Measurements from ENCODE around the gene SORBS1. TPM values are rescaled to one million over a fixed set of nuclear protein-coding genes. Genes with fewer than 3 reads are reported as not detected.

Gene SORBS1
- polyA plus RNA-seq, 1 experiment: 0.40 TPM

DNA sequence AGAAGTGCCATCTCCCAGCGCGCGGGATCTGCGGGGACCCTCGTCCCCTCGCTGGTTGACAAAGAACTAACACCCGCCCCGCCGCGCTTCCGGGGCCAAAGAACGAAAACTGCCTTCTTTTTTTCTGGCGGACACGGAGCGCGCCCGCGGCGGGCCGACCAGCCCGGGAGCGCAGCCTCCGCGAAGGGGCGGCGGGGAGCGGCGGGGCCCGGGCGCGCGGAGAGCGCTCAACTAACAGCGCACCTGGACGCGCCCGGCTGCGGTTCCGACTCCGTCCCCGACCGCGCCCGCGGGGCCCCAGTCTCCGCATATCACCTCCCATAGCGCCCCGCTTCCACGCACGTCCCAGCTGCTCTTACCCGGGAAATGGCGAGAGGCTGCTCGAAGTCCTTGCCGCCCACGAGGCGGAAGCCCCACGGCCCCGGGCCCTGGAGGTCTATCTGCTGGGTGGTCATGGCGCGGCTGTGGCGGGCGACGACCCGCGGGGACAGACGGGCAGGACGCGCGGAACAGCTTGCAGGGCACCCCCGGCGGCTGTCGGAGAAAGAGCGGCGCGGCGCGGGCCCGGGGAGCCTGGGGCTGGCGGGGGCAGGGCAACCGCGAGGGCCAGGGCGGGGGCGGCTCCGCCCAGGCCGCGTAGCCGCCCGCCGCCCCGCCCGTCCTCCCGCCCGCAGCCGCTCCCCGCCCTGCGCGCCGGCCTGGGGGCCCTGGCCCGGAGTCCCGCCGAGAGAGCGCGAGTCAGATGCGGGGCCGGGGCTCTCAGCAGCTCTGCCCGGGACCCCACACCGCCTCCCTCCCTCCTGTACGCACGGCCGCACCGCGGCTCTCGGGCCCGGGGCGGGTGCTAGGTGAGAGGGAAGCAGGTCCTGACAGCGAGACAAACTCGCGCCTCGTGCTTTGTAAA is 270.5 kb downstream of the SORBS1 start, which contains the start of gene PDLIM1:
Gene PDLIM1 (minus strand): TSS at position 543 of the 904 bp plus-strand sequence. CDS start 88 bp downstream, at position 455.
- ChIA-PET CTCF (interaction anchor here (0.6 kb wide), 1 partner anchor 878 kb away, joined by 4 read pairs; no protein-coding TSS in a partner anchor), POLR2A (interaction anchor here (1.0 to 1.2 kb wide), 3 partner anchors 18 to 51 kb away, joined by 4 to 6 read pairs (median 4); no protein-coding TSS in a partner anchor)
- TF ChIP-seq, protein P1, sequence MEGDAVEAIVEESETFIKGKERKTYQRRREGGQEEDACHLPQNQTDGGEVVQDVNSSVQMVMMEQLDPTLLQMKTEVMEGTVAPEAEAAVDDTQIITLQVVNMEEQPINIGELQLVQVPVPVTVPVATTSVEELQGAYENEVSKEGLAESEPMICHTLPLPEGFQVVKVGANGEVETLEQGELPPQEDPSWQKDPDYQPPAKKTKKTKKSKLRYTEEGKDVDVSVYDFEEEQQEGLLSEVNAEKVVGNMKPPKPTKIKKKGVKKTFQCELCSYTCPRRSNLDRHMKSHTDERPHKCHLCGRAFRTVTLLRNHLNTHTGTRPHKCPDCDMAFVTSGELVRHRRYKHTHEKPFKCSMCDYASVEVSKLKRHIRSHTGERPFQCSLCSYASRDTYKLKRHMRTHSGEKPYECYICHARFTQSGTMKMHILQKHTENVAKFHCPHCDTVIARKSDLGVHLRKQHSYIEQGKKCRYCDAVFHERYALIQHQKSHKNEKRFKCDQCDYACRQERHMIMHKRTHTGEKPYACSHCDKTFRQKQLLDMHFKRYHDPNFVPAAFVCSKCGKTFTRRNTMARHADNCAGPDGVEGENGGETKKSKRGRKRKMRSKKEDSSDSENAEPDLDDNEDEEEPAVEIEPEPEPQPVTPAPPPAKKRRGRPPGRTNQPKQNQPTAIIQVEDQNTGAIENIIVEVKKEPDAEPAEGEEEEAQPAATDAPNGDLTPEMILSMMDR (IDR thresholded peaks at IDR 0.05; ENCODE audit: low read depth, low read length): peak; percentile 20; the same call in 1 of the 2 replicates

DNA sequence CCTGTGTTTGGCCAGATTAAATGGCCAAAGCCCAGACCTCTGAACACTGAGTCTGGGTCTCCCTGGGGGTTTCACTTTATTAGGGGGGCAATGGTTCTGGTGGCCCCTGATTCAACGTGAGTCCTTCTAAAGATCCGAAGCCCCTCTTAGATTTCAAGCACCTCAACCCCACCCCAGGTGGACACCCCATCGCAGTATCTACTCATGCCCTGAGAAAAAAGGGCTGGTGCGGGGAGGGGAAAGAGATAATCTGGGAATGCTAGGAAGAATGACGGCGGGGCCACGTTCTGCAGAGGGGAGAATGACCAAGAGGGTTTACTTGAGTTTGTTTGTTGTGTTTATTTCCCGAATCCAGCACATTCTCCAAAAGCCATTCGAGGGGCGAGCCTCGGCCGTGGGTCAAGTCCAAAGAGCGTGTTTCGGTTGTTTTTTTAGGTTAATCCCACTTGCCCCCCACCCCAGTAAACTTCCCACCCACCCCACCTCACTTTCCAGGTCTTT is 271.2 kb downstream of the SORBS1 start:
- Histone ChIP-seq H3K27me3 (ENCODE audit: control insufficient read depth, insufficient read depth, low read length) (no peaks in the 10 kb centered on the region), H3K9me3 (ENCODE audit: control insufficient read depth, insufficient read depth, low read length) (no peaks in the 10 kb centered on the region; the same call in 1 of the 2 replicates), H3K4me3 (ENCODE audit: low read depth, low read length) (peak overlapping the region; percentile 92), H3K27ac (ENCODE audit: low read depth, low read length) (no peak overlapping the region)
- no peak for DNase-seq (ENCODE audit: low read depth, low spot score)
- TF ChIP-seq, protein P1 (IDR thresholded peaks at IDR 0.05; ENCODE audit: low read depth, low read length): no peak
- ChIA-PET POLR2A (interaction anchor here (1.0 to 1.2 kb wide), 4 partner anchors 16 to 52 kb away, joined by 3 to 6 read pairs (median 4); no protein-coding TSS in a partner anchor), CTCF (interaction anchor here (2.0 kb wide), 1 partner anchor 11 kb away, joined by 6 read pairs; no protein-coding TSS in a partner anchor)

More for the DNA sequence above, 270.5 kb downstream of the SORBS1 start, which contains the start of gene PDLIM1:
- H3K9me3 ChIP-seq (ENCODE audit: control insufficient read depth, insufficient read depth, low read length): no peaks in the 10 kb centered on the region; the same call in 1 of the 2 replicates
- H3K4me3 ChIP-seq (ENCODE audit: low read depth, low read length): peak within 1 kb of the TSS; percentile 92
- peak within 1 kb of the TSS; percentile 11 for H3K27ac ChIP-seq (ENCODE audit: low read depth, low read length)
- H3K27me3 ChIP-seq (ENCODE audit: control insufficient read depth, insufficient read depth, low read length): no peaks in the 10 kb centered on the region
- DNase-seq (ENCODE audit: low read depth, low spot score): no peak

DNA sequence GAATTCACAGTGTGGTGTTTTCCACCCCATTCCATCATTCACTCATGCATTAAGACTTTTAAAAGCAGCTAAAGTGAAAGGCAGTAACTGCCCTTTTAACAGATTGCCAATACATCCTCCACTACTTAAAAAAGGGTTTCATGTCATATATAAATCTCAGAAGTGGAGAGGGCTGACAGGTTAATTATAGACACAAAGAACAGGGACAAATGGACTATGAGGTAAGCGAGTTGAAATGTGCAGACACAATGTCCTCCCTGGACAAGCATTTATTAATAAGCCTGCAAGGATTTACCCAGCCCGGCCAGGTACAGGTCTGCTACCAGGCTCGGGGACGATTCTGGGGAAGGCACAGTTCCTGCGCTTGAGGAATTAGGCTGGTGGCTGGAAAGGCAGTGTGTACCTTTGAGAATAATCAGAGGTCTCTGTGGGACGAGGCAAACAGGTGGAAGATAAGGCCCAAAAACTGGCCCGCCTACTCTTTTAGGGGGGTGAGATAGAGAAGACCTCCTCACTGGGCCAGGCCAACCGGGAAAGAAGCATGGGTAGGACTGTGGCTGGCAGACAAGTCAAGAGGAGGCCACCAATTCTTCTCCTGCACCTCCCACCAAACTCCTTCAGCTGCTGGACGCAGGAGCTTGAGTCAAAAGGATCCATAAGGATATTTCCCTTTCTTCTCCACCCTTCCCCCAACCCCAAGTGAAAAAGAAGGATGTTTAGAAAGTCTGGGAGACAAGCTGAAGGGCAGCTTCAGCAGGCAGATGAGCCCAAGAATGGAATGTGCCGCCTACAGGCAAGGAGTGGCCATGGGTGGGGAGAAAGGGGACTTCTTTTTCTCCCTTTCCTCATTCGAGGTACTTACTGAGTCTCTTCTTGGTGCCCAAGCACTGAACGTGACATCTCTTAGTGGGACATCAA is 271.9 kb downstream of the SORBS1 start:
- H3K27ac ChIP-seq (ENCODE audit: low read depth, low read length): no peak overlapping the region
- no peaks in the 10 kb centered on the region for H3K27me3 ChIP-seq (ENCODE audit: control insufficient read depth, insufficient read depth, low read length)
- H3K4me3 ChIP-seq (ENCODE audit: low read depth, low read length): peak overlapping the region; percentile 92
- TF ChIP-seq, protein P1 (IDR thresholded peaks at IDR 0.05; ENCODE audit: low read depth, low read length): peak; percentile 30; the same call in 1 of the 2 replicates
- CTCF ChIA-PET: interaction anchor here (0.5 to 2.3 kb wide), 6 partner anchors 11 to 84 kb away, joined by 3 to 15 read pairs (median 4); no protein-coding TSS in a partner anchor
- no peaks in the 10 kb centered on the region; the same call in 1 of the 2 replicates for H3K9me3 ChIP-seq (ENCODE audit: control insufficient read depth, insufficient read depth, low read length)
- no peak for DNase-seq (ENCODE audit: low read depth, low spot score)
- POLR2A ChIA-PET: interaction anchor here (0.7 to 1.7 kb wide), 4 partner anchors 11 to 42 kb away, joined by 3 to 5 read pairs (median 4); no protein-coding TSS in a partner anchor

DNA sequence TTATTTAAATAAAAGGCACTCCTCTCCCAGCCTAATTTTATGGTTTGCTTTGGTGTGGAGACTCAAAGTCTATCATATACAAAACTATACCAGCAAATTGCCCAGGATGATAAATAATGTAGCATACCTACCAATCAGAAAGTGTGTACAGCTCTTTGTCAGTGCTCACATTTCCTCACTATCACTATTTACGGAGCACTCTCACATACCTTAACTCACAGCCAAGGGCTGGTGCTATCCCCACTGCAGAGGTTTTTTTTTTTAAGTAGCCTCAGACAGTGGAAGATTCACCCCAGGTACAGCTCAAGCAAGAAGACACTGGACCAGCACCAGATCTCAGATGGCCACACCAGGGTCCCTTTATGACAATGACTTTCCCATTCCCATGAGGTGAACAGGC is 272.9 kb downstream of the SORBS1 start:
- 0 out of 2 replicates have a peak overlapping the region, but pooled peaks have one; percentile 23 for H3K4me3 ChIP-seq (ENCODE audit: low read depth, low read length)
- no peak for DNase-seq (ENCODE audit: low read depth, low spot score)
- H3K27me3 ChIP-seq (ENCODE audit: control insufficient read depth, insufficient read depth, low read length): no peaks in the 10 kb centered on the region
- ChIA-PET CTCF (interaction anchor here (0.7 to 2.3 kb wide), 6 partner anchors 10 to 76 kb away, joined by 3 to 15 read pairs (median 4); no protein-coding TSS in a partner anchor), POLR2A (interaction anchor here (0.7 to 1.7 kb wide), 3 partner anchors 10 to 21 kb away, joined by 3 to 5 read pairs (median 4); no protein-coding TSS in a partner anchor)
- TF ChIP-seq, protein P1 (IDR thresholded peaks at IDR 0.05; ENCODE audit: low read depth, low read length): no peak
- H3K27ac ChIP-seq (ENCODE audit: low read depth, low read length): no peak overlapping the region
- H3K9me3 ChIP-seq (ENCODE audit: control insufficient read depth, insufficient read depth, low read length): no peaks in the 10 kb centered on the region; the same call in 1 of the 2 replicates
